Measurements from ENCODE around the gene PCDH9. TPM values are rescaled to one million over a fixed set of nuclear protein-coding genes. Genes with fewer than 3 reads are reported as not detected.
"Not testable (repeated sequence)": the region's sequence is repeated elsewhere in the genome, so short reads cannot be mapped to it uniquely, and the experiment has no call there.

Gene PCDH9
- polyA plus RNA-seq, 3 donors = 13.4 to 16.0 (median 15.1) TPM

DNA sequence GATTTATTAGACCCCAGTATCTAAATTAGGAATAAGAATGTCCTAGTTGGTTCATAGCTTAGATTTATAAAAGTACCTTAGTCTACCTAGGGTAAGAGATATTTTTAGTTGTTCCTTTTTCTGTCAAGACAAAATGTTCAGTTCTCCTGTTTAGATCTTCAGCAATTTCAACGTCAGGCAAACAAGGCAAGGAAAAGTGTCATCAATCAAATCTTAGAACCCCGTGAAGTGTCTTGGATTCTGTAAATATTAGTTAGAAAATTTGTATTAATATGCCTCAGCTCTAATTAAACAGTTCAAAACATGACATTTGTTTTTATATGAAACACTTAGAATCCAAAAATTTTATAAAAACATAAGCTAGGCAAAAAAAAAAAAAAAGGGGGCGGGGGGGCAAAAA, 296.6 kb downstream of the PCDH9 start:
- DNase-seq (ENCODE audit: low read depth in 3 of 3, low spot score in 2 of 3) = no peak

DNA sequence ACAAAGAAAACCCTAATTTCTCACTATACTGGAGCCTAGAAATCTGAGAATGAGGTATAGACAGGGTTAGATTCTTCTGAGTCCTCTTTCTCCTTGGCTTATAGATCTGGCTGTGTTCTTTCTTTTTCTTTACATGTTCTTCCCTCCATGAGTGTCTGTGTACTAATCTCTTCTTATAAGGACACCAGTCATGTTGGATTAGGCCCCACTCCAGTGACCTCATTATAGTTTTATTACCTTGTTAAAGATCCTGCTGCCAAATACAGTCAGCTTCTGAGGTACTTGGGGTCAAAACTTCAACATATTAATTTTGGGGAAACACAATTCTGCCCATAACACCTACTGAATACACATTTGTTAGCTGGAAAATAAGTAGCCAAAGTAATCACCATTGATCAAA, 302.6 kb downstream of the PCDH9 start:
- DNase-seq (ENCODE audit: low read depth in 3 of 3, low spot score in 2 of 3) = no peak

DNA sequence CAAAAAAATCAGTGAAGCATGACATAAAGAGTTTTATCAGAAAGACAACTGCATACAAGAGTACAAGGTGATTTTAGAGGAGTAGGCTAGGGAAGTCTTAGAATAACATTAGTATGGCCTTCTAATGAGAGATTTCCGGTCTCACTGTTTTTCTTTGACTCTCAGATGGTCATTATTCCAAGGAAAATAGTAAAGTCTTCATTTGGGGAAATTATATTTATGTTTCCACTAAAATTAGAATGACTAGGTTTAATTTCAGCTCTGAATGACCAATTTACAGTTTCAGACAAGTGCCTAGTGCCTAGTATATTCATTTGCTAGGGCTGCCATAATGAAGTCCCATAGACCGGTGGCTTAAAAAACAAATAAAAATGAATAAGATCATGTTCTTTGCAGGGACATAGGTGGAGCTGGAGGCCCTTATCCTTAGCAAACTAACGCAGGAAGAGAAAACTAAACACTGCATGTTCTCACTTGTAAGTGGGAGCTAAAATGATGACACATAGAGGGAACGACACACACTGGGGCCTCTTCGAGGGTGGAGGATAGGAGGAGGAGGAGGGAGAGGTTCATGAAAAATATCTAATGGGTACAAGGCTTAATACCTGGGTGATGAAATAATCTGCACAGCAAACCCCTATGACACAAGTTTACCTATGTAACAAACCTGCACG, 303.1 kb downstream of the PCDH9 start:
- no peak for DNase-seq (ENCODE audit: low read depth in 3 of 3, low spot score in 2 of 3)

DNA sequence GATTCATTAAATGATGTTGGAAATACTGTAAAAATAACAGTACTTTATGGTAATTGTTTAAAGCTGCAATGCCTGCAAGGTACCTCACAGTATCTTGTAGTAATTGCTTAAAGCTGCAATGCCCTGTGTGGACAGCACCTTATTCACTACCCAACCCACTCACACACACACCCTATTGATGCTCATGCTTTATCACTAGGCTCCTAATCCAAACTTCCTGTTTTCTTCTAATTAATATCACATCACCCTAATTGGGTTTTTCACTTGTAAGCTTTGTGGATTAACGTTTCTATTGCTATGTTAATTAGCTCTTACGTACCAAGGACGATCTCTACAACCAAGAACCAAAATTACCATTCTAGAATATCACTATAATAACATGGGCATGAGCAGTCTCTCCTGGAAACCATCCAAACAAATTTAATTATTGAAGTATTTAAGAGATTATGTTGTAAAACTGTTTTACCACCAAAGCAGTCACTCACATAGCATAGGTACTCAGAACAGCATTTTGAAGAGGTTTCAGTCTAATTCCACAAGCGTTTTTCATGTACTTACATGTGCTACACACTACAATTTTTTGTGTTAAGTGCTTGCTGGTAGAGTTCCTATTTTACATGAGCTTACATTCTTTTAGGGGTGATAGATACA, 303.8 kb downstream of the PCDH9 start:
- DNase-seq (ENCODE audit: low read depth in 3 of 3, low spot score in 2 of 3) = no peak

DNA sequence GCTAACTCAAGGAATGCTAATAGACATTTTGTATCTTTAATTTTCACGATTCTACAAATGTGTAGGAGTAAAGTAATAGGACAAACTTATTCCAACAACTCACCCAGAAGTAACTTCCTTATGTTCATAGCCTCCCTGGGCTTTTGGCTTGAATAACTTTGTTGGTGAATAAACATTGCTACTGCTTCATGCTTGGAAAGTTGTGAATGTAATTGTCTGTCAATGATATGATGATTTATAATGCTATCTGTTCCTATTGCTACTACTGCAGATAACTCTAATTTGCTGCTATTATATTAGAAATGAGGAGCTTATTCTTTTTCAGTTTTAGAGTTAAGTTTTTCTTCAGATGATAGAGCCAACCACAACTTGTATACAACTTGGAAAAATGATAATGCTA, 307.7 kb downstream of the PCDH9 start:
- DNase-seq (ENCODE audit: low read depth in 3 of 3, low spot score in 2 of 3) = no peak

DNA sequence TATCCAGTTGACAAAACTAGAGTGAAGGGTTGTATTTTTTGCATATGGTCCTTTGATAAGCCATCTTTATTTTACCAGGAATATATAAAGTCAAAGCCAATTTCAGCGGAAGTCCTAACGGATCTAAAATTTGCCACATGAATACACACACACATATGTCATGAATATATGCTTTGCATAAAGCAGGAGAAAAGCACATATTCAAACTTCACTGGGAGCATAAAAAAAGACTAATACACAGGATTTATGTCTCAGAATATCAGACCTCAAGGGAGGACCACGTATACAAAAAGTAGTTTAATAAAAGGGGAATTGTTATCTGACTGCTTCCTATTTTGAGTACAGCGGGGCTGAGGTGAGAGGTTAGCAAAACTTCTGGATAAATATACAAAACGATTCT, 308.7 kb downstream of the PCDH9 start:
- DNase-seq (ENCODE audit: low read depth in 3 of 3, low spot score in 2 of 3) = no peak

DNA sequence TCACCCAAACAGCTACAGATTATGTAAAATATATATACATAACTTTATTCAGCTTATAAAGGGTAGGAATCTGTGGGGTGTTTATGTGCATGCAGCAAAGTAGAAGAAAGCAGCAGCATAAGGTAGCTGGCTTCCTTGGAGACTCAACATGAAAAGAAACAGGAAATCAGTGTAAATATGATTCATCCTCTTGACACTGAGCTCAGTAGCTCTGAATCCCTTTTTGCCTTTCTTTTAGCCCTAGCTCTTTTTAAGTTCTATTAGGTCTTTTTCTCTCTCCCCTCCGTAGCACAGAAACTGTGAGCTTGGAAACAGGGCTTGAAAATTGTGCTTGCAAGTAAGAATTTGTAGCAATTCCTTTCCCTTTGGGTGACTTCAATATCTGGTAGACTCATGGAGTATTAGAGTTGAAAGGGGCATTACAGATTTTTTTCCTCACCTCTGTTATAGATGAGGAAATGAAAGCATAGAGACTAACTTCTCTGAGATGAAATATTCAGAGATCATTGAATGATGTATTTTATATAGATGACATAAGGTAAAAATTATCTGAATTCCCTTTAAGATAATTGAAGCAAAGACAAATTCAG, 314.4 kb downstream of the PCDH9 start:
- no peak for DNase-seq (ENCODE audit: low read depth in 3 of 3, low spot score in 2 of 3)

DNA sequence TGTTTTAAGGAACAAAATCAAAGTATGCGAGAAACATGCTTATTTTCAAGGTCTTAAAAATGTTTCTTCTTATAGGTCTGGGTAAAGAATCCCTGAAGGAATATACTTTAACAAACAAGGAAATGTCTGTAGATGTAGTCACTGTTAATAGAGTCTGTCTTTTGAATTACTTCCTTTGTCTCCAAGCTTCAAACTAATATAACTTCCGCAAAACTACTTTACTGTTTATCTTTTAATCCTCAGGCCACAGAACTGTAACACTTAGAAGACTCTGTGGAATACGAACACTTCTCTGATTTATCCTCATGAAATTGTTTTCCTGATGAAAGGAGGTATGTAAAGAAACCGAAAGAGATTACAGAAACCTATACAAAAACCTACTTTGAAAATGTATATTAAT, 316.0 kb downstream of the PCDH9 start:
- no peak for DNase-seq (ENCODE audit: low read depth in 3 of 3, low spot score in 2 of 3)

DNA sequence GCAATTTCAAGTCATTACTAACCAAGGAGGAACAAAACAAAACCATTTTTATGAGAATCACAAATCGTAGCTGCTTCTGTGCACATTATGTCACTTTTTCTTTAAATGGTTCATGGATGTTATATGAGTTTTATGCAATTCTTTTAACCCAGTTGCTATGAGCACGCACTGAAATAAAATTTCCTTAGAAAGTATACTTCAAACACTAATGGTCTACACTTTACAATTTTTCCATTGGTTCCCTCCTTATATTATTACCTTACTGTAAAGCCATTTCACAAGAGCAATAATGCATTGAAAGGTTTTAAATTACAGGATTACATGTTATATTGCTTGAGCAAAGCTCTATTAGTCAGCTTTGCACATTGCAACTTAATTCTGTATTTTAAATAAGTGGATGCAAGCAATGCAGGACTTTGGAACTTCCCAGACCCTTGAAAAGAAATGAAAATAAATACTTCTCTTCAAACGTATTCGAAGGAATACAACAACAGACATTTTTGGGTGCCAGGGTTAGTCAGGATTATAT, 318.7 kb downstream of the PCDH9 start:
- DNase-seq (ENCODE audit: low read depth in 3 of 3, low spot score in 2 of 3) = no peak

DNA sequence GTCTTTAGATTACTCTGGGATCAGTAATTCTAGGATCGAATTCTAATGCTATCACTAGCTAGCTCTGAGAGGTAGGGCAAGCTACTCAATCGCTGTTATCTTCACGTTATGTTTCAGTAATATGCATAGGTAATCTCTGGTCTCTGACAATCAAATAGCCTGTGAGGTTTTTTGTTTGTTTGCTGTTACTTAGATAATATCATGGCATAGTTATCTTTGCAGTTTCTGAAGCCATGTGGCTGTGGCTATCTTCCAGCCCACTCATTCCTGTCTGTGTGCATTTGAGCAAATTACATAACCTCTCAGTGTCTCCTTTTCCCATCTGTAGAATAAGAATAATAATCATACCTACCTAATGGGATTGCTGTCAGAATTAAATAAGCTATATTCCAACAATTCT, 330.2 kb downstream of the PCDH9 start:
- no peak for DNase-seq (ENCODE audit: low read depth in 3 of 3, low spot score in 2 of 3)

DNA sequence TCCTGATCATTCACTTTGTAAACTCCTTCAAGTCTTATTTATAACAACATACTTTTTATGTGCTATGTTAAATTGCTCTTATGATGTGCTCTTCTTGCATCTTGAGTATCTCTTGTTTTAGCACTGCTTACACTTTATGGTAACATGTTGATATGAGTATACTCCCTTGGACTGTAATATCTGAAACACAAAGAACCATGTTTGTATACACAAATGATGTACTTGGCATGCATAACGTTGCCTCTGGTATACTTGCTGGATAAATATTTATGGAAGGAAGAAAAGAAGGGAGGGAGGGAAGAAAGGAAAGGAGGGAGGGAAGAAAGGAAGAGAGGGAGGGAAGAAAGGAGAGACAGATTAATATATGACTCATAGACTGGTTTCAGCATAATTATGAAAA, 333.2 kb downstream of the PCDH9 start:
- DNase-seq (ENCODE audit: low read depth in 3 of 3, low spot score in 2 of 3) = no peak

DNA sequence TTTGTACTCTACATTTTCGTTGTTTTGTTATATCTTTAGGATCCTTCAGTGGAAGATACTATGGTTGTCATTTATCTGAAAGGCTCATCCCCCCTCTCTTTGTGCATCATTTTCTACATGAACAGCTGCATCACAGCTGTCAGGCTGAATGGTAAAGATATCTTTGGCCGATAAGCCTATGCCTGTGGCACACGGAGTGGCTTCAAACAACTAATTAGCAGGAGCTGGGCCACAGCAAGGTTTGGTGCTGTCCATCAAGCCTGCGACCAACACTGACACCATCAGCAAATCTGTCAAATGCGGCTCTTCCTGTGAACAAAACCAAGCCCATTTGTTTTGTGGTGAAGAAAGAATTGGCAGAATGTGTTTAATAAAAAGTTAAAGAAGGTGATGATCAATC, 334.4 kb downstream of the PCDH9 start:
- no peak for DNase-seq (ENCODE audit: low read depth in 3 of 3, low spot score in 2 of 3)

DNA sequence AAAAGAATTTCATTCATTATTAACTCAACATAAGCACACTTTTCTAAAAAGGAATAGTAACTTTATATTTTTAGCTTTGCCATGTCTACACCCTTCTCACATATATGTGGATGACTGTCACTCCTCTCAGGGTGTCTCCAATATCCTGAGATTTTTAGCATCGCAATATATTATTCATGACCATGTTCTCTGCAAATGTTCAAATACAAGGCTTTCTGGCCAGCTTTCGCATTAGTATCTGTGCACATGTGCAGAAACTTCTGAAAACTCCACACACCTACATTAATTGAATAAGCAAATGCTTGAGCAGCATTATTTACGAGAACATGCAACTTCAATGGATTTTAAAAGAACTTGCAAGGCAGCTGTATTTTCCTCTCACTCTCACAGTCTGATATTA, 334.8 kb downstream of the PCDH9 start:
- no peak for DNase-seq (ENCODE audit: low read depth in 3 of 3, low spot score in 2 of 3)

DNA sequence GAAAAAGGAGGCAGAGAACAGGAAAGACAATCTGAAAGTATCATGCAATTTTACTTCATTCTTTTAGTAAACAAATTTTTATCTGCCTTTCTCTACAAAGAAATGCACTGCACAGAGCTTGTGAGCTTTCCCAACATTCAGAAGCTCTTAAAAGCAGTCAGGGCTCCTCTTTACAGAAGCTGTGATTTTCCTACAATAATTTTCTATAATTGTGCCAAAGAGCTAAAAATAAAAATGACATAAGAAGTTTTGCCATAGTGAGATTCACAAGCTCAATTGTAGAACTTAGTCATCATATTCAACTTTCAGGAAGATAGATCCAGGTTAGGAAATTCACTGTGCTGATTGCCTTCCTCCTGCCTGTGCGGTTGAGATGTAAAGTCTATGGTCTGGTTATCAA, 341.4 kb downstream of the PCDH9 start:
- DNase-seq (ENCODE audit: low read depth in 3 of 3, low spot score in 2 of 3) = no peak

DNA sequence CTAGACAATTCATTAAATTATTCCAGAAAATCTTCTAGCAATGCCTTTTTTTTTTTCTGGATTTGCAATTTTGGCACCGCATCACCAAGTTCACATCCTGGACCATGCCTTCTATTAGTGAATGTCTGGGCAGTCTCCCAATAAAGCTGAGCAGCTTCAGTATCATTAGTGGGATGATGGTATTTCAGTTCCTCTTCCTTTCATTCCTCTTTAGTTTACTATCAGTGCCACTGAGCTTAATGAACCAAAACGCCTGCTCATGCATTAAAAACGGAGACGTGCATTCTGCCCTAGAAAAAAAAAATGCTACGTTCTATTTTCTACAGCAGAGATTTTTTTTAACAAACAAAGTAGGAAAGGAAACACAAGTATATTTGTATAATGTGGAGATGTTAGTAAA, 343.0 kb downstream of the PCDH9 start:
- DNase-seq (ENCODE audit: low read depth in 3 of 3, low spot score in 2 of 3) = peak in 2 of 3 donors; percentile 5 to 19

DNA sequence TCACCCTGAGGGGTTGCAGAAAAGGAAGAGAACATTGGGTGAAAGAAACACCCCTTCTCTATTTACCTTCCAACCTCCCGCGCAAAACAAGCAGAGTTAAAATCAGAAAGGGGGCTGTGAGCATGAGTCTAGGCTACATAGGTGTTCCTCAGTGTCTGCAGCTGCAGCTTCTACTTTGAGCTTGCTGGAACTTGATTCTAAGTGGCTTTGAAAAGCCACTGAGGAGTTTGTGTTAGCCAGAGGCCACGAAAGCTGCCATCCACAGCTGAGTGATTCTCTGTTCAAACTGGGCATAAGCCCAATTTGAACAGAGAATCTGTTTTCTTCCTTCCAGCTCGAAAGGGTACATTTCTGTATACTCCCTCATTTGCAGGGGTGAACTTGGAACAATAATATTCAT, 343.9 kb downstream of the PCDH9 start:
- no peak for DNase-seq (ENCODE audit: low read depth in 3 of 3, low spot score in 2 of 3)

DNA sequence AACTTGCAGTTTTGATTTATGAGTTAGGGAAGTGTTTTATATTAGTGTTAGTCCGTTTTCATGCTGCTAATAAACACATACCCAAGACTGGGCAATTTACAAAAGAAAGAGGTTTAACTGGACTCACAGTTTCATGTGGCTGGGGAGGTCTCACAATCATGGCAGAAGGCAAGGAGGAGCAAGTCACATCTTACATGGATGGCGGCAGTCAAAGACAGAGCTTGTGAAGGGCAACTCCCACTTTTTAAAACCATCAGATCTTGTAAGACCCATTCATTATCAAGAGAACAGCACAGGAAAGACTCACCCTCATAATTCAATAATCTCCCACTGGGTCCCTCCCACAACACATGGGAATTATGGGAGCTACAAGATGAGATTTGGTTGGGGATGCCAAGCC, 349.0 kb downstream of the PCDH9 start:
- not testable (repeated sequence) for DNase-seq (ENCODE audit: low read depth in 3 of 3, low spot score in 2 of 3)

DNA sequence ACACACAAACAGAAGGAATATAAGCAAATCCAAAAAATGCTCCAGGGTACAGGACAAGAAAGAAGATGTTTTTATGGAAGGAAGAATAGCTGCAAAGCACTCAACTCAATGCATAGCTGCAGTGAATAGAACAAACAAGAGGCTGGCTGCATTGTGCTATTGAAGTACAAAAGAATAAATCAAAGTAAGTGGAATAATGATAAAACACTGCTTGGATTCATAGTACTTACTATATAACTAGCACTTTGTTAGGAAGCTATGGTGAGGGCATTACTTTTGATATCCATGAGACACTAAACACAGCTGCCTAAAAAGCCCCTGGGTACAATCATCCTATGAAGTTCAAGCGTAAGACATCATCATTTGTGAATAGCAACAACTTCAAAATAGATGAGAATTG, 350.1 kb downstream of the PCDH9 start:
- DNase-seq (ENCODE audit: low read depth in 3 of 3, low spot score in 2 of 3) = no peak

DNA sequence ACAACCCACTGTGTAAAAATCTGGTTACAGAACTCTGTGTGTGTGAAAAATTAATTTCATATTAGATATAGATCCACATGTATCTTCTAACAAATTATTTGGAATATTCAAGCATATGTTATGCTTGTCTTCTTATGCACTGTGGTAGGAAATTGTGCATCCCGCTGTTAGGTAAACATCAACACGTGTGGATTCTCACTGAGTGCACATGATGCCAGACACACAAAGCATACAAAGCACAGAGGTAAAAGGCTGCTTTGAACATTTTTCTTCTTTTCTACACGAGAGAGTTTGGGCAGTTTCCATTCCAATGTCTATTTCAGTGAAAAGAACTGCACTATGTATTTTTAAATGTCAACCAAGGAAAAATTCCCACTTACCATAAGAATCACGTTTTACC, 354.9 kb downstream of the PCDH9 start:
- no peak for DNase-seq (ENCODE audit: low read depth in 3 of 3, low spot score in 2 of 3)

DNA sequence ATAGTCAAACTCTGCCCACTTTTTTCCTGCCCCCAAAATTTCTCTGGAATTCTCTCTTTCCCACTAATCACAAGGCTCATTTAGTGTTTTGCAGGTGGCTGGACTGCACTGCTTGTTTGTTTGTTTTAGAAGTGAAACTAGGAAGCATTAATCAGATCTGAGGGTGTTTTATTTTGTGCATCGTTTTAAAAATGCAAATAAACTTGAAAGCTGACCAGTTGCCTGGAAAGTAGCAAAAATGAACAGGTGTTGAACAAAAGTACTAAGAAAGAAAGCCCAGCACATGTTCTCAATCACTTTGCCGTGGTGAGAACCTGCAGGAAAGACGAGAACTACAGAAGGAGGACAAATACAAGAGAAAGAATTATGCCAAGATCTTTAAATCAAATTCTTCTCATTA, 365.5 kb downstream of the PCDH9 start:
- no peak for DNase-seq (ENCODE audit: low read depth in 3 of 3, low spot score in 2 of 3)

DNA sequence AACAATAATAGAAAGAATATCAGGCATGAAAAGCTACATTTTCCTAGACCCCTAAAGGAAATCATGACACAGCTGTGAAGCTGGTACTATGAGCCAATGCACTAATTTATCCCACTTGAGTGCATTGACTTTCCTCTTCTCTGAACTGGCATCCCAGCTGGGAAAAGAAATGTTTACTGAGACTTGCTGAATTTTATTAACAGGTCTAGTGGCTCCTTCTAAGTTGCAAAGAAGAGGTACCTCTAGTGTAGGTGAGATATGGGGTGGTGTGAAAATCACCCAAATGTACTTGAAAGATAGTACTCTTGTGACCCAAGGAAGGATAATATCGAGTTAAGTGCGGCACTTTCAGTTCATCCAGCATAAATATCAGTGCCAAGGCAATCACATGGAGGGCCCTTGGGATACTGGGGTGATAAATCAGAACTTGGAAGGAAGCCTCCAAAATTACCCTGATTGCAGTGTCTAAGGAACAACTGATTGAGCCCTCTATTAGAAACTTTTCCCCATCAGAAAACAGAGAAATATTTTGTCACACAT, 369.2 kb downstream of the PCDH9 start:
- DNase-seq (ENCODE audit: low read depth in 3 of 3, low spot score in 2 of 3) = no peak
